ENCODE results near the gene DGKD.

DNA sequence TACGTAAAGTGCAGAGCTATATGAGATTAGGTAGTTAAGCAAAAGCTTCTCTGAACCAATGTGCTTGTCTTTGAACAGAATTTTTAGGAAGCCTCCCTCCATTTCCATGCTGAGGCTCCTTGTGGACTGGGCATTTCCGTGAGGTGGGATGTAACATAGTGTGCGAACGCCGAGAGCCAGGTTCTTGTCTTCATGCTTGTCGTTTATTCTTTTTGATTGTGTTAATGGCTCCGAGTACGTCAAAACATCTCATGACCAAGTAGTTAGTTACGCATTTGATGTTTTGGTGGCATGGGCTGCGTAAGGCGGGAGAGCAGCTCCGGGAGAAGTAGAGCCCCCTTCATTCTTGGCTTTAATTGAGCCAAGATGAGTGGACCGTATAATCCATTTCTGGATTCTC is 32.9 kb downstream of the DGKD start:
- TF ChIP-seq PKNOX1 (IDR thresholded peaks at IDR 0.05) = no peak
- TF ChIP-seq RELA (IDR thresholded peaks at IDR 0.05; ENCODE audit: borderline replicate concordance, partially characterized antibody) = no peak
- TF ChIP-seq CTCF (IDR thresholded peaks at IDR 0.05 in 2 of 3, conservative IDR thresholded peaks at IDR 0.05 in 1 of 3; ENCODE audit: control insufficient read depth in 2 of 3, extremely low read depth in 1 of 3, insufficient read depth in 1 of 3, low read depth in 3 of 3, low read length in 3 of 3) = no peak
- no peak for TF ChIP-seq KAT2A (conservative IDR thresholded peaks at IDR 0.05; ENCODE audit: control insufficient read depth, low read depth, low read length)
- no peak for TF ChIP-seq BHLHE40 (IDR thresholded peaks at IDR 0.05; ENCODE audit: borderline replicate concordance in 1 of 2, low read depth in 2 of 2, low read length in 1 of 2)
- TF ChIP-seq POLR2A (IDR thresholded peaks at IDR 0.05; ENCODE audit: low read depth, low read length) = no peak
- TF ChIP-seq POLR2AphosphoS5 (IDR thresholded peaks at IDR 0.05; ENCODE audit: low read length) = no peak
- no peak for TF ChIP-seq ZBTB11 (CRISPR knock-in tag; IDR thresholded peaks at IDR 0.05)
- no peak for TF ChIP-seq CHD2 (IDR thresholded peaks at IDR 0.05; ENCODE audit: borderline replicate concordance, low read depth, low read length)
- TF ChIP-seq E4F1 (IDR thresholded peaks at IDR 0.05; ENCODE audit: borderline replicate concordance, partially characterized antibody) = no peak
- no peak for TF ChIP-seq CEBPB (IDR thresholded peaks at IDR 0.05; ENCODE audit: borderline replicate concordance in 1 of 2, low read depth in 2 of 2, low read length in 2 of 2)
- TF ChIP-seq MEF2A (IDR thresholded peaks at IDR 0.05; ENCODE audit: insufficient read depth, low read depth, low read length) = no peak
